H9 (cell line): Measurements from ENCODE around the gene PTGES2. TPM values are rescaled to one million over a fixed set of nuclear protein-coding genes. Genes with fewer than 3 reads are reported as not detected.

ENCODE experiments used
- DNase-seq: peaks from one replicate; pipeline ENCODE4 v3.0.0-alpha.2; 2017
- H2AFZ ChIP-seq: one replicate; pipeline ENCODE4 v1.6.1; 2013; ENCODE audit warnings: mild to moderate bottlenecking, low read length, control low read depth, moderate library complexity
- H2AK5ac ChIP-seq: 2 replicates; pipeline ENCODE4 v1.6.1; 2013; ENCODE audit warnings: low read length, control low read depth, mixed read lengths; ENCODE audit not compliant: insufficient read length
- H2BK120ac ChIP-seq: one replicate; pipeline ENCODE4 v1.6.1; 2013; ENCODE audit warnings: low read depth, mild to moderate bottlenecking, low read length, control low read depth, inconsistent platforms; ENCODE audit not compliant: poor library complexity, severe bottlenecking
- H2BK12ac ChIP-seq: 2 replicates; pipeline ENCODE4 v1.6.1; 2013; ENCODE audit warnings: low read length, control low read depth, mixed read lengths, low read depth; ENCODE audit not compliant: insufficient read length
- H2BK15ac ChIP-seq: 2 replicates; pipeline ENCODE4 v1.6.1; 2013; ENCODE audit warnings: low read depth, low read length, control low read depth
- H2BK20ac ChIP-seq: one replicate; pipeline ENCODE4 v1.6.1; 2013; ENCODE audit warnings: low read depth, mild to moderate bottlenecking, low read length, control low read depth, inconsistent platforms; ENCODE audit not compliant: poor library complexity, severe bottlenecking
- H2BK5ac ChIP-seq: 2 replicates; pipeline ENCODE4 v1.6.1; 2013; ENCODE audit warnings: low read length, control low read depth, mixed read lengths; ENCODE audit not compliant: insufficient read length
- H3K14ac ChIP-seq: 2 replicates; pipeline ENCODE4 v1.6.1; 2013; ENCODE audit warnings: low read length, control low read depth; ENCODE audit not compliant: insufficient read depth
- H3K18ac ChIP-seq: 2 replicates; pipeline ENCODE4 v1.6.1; 2013; ENCODE audit warnings: low read depth, mild to moderate bottlenecking, mixed read lengths, low read length, control low read depth; ENCODE audit not compliant: insufficient read length
- H3K23ac ChIP-seq: 2 replicates; pipeline ENCODE4 v1.6.1; 2013; ENCODE audit warnings: low read length, control low read depth, mixed read lengths, low read depth; ENCODE audit not compliant: insufficient read length
- H3K23me2 ChIP-seq: 2 replicates; pipeline ENCODE4 v1.6.1; 2013; ENCODE audit warnings: low read depth, mild to moderate bottlenecking, mixed read lengths, low read length, control low read depth; ENCODE audit not compliant: insufficient read length, poor library complexity, severe bottlenecking
- H3K27ac ChIP-seq: 2 replicates; pipeline ENCODE4 v1.5.1; 2013; ENCODE audit warnings: low read length, control low read depth, mixed read lengths, low read depth; ENCODE audit not compliant: insufficient read length
- H3K27me3 ChIP-seq: 2 replicates; pipeline ENCODE4 v1.6.1; 2013; ENCODE audit warnings: low read length, control low read depth, inconsistent platforms; ENCODE audit not compliant: insufficient read depth
- H3K4ac ChIP-seq: 2 replicates; pipeline ENCODE4 v1.6.1; 2013; ENCODE audit warnings: low read depth, mild to moderate bottlenecking, control low read depth, inconsistent platforms, low read length, moderate library complexity
- H3K4me1 ChIP-seq: 2 replicates; pipeline ENCODE4 v1.6.1; 2013; ENCODE audit warnings: low read length, control low read depth, inconsistent platforms; ENCODE audit not compliant: insufficient read depth
- H3K4me2 ChIP-seq: 2 replicates; pipeline ENCODE4 v1.6.1; 2013; ENCODE audit warnings: low read length, control low read depth, mixed read lengths; ENCODE audit not compliant: insufficient read length, insufficient read depth
- H3K56ac ChIP-seq: 2 replicates; pipeline ENCODE4 v1.6.1; 2013; ENCODE audit warnings: low read depth, mild to moderate bottlenecking, mixed read lengths, low read length, control low read depth; ENCODE audit not compliant: insufficient read length
- H3K79me1 ChIP-seq: 2 replicates; pipeline ENCODE4 v1.6.1; 2013; ENCODE audit warnings: low read depth, mild to moderate bottlenecking, moderate library complexity, low read length, control low read depth, inconsistent platforms; ENCODE audit not compliant: insufficient read depth, poor library complexity, severe bottlenecking
- H3K79me2 ChIP-seq: 2 replicates; pipeline ENCODE4 v1.6.1; 2013; ENCODE audit warnings: low read length, control low read depth, inconsistent platforms; ENCODE audit not compliant: insufficient read depth
- H3K9ac ChIP-seq: 2 replicates; pipeline ENCODE4 v1.6.1; 2013; ENCODE audit warnings: low read length, control low read depth, mixed read lengths; ENCODE audit not compliant: insufficient read length; ENCODE audit errors: extremely low read depth
- H3K9me3 ChIP-seq: one replicate; pipeline ENCODE4 v1.6.1; 2013; ENCODE audit warnings: low read depth, low read length, inconsistent platforms; ENCODE audit not compliant: control insufficient read depth
- H3T11ph ChIP-seq: one replicate; pipeline ENCODE4 v1.6.1; 2013; ENCODE audit warnings: mild to moderate bottlenecking, low read length, control low read depth, inconsistent platforms
- H4K20me1 ChIP-seq: one replicate; pipeline ENCODE4 v1.6.1; 2013; ENCODE audit not compliant: control insufficient read depth, insufficient read length, insufficient read depth
- H4K5ac ChIP-seq: 2 replicates; pipeline ENCODE4 v1.6.1; 2013; ENCODE audit warnings: low read depth, mild to moderate bottlenecking, mixed read lengths, low read length, control low read depth; ENCODE audit not compliant: insufficient read length
- H4K8ac ChIP-seq: replicated peaks from 2 replicates; pipeline ENCODE4 v1.6.1; 2013; ENCODE audit warnings: low read length, control low read depth, mixed read lengths, low read depth; ENCODE audit not compliant: insufficient read length
- H4K91ac ChIP-seq: 2 replicates; pipeline ENCODE4 v1.6.1; 2013; ENCODE audit warnings: low read depth, mild to moderate bottlenecking, moderate library complexity, mixed read lengths, low read length, control low read depth; ENCODE audit not compliant: insufficient read length
- H3K27ac Mint-ChIP-seq, 3 experiments: 2 replicates in 2 of 3; 3 replicates in 1 of 3; pipeline ENCODE4 v1.8.0; 2020 to 2021; ENCODE audit warnings: mixed read lengths in 3 of 3, mild to moderate bottlenecking in 1 of 3, moderate library complexity in 1 of 3
- H3K27me3 Mint-ChIP-seq: 2 replicates; pipeline ENCODE4 v1.8.0; 2021; ENCODE audit warnings: low read depth, mild to moderate bottlenecking, moderate library complexity, mixed read lengths
- H3K36me3 Mint-ChIP-seq, 3 experiments: 2 replicates in 2 of 3; 3 replicates in 1 of 3; pipeline ENCODE4 v1.8.0; 2020 to 2021; ENCODE audit warnings: low read depth in 3 of 3, mixed read lengths in 3 of 3; ENCODE audit not compliant: insufficient read depth in 1 of 3
- H3K4me1 Mint-ChIP-seq, 2 experiments: 2 replicates each; pipeline ENCODE4 v1.8.0; 2020; ENCODE audit warnings: mixed read lengths in 2 of 2
- H3K4me3 Mint-ChIP-seq, 2 experiments: 2 replicates in 1 of 2; 3 replicates in 1 of 2; pipeline ENCODE4 v1.8.0; 2020 to 2021; ENCODE audit warnings: mild to moderate bottlenecking in 2 of 2, mixed read lengths in 2 of 2, moderate library complexity in 1 of 2
- H3K9me3 Mint-ChIP-seq, 2 experiments: 2 replicates in 1 of 2; 3 replicates in 1 of 2; pipeline ENCODE4 v1.8.0; 2020; ENCODE audit warnings: mild to moderate bottlenecking in 2 of 2, mixed read lengths in 2 of 2, moderate library complexity in 1 of 2
- WGBS: extraction: QIAGEN DNeasy Blood & Tissue Kit; methylation state at CpG from one replicate; pipeline ENCODE4 v1.1.7; 2013; ENCODE audit warnings: missing lambda C conversion rate, low lambda C conversion rate, mixed read lengths; ENCODE audit not compliant: insufficient read length; ENCODE audit errors: extremely low coverage; 5-methylcytosine and 5-hydroxymethylcytosine counted together
- total RNA-seq: library from RNA; stranded (reverse); gene quantifications from 2 replicates; pipeline ENCODE4 v1.2.1, GENCODE V29; 2021
- TF ChIP-seq, protein P1 (sequence below): fragments of 200-600 bp; sonication (generic); conservative IDR thresholded peaks from 3 replicates; pipeline ENCODE4 v1.8.0; 2021; ENCODE audit warnings: antibody characterized with exemption, mild to moderate bottlenecking

PTGES2 gene
- total RNA-seq, 1 experiment from 2014 or later, result 63.9 TPM

DNA sequence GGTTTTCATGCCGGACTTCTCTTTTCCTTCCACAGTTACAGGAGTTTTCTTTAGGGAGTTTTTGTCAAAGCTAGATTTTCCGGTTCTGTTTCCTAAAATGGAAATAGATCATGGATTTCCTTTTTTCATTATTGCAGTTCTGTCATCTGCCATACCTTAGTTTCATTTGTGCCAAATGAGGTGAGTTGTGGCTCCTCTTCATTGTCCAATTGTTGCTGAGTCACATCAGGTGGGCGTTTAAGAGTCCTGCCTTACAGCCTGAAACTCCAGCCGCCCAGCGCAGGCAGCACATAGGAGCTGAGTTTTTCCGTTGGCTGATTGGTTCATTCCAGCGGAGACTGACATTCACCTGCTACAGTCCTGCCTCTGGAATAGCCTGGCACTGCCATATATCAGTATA is 45.4 kb downstream of the PTGES2 start:
- Histone ChIP-seq H2BK12ac (no peak overlapping the region), H3K9me3 (no peaks in the 10 kb centered on the region), H3K27me3 (no peaks in the 10 kb centered on the region), H2BK20ac (no peak overlapping the region), H3K56ac (no peak overlapping the region), H3K4me2 (no peak overlapping the region), H3T11ph (no peak overlapping the region), H3K4me1 (peaks cover 4% of the 10 kb centered on the region; the same call in 1 of the 2 replicates), H3K79me2 (no peaks in the 10 kb centered on the region; the same call in 1 of the 2 replicates), H2AK5ac (no peak overlapping the region), H4K8ac (no peak overlapping the region), H3K4ac (no peak overlapping the region), H2BK5ac (no peak overlapping the region), H2BK120ac (no peak overlapping the region), H4K20me1 (no peaks in the 10 kb centered on the region), H2AFZ (no peak overlapping the region), H3K18ac (no peak overlapping the region), H3K9ac (peak overlapping the region; percentile 23), H3K79me1 (peaks cover 3% of the 10 kb centered on the region), H3K27ac (no peak overlapping the region), H4K5ac (no peak overlapping the region), H2BK15ac (no peak overlapping the region), H3K23ac (no peak overlapping the region), H3K14ac (no peak overlapping the region), H4K91ac (no peak overlapping the region), H3K23me2 (no peaks in the 10 kb centered on the region)
- H3K4me3 Mint-ChIP-seq, result no peak overlapping the region
- peaks cover 32 to 35% of the 10 kb centered on the region in 2 experiments for H3K4me1 Mint-ChIP-seq
- peak overlapping the region; percentile 70 to 97 (median 95); a peak in 4 of 7 replicates for H3K27ac Mint-ChIP-seq
- no peak for DNase-seq
- H3K9me3 Mint-ChIP-seq, result no peaks in the 10 kb centered on the region
- H3K27me3 Mint-ChIP-seq, result no peaks in the 10 kb centered on the region
- TF ChIP-seq, protein P1, sequence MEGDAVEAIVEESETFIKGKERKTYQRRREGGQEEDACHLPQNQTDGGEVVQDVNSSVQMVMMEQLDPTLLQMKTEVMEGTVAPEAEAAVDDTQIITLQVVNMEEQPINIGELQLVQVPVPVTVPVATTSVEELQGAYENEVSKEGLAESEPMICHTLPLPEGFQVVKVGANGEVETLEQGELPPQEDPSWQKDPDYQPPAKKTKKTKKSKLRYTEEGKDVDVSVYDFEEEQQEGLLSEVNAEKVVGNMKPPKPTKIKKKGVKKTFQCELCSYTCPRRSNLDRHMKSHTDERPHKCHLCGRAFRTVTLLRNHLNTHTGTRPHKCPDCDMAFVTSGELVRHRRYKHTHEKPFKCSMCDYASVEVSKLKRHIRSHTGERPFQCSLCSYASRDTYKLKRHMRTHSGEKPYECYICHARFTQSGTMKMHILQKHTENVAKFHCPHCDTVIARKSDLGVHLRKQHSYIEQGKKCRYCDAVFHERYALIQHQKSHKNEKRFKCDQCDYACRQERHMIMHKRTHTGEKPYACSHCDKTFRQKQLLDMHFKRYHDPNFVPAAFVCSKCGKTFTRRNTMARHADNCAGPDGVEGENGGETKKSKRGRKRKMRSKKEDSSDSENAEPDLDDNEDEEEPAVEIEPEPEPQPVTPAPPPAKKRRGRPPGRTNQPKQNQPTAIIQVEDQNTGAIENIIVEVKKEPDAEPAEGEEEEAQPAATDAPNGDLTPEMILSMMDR, result no peak
- no CpG with 5 or more reads among the region's 7 CpGs for WGBS
- H3K36me3 Mint-ChIP-seq, result peaks cover 0 to 8% (median 5%) of the 10 kb centered on the region in 3 experiments; a peak in 3 of 7 replicates
